ENCODE measurements around the gene PCMT1. TPM values are rescaled to one million over a fixed set of nuclear protein-coding genes. Genes with fewer than 3 reads are reported as not detected.

Gene PCMT1
- total RNA-seq, 1 experiment from 2014 or later: 90.7 TPM

DNA sequence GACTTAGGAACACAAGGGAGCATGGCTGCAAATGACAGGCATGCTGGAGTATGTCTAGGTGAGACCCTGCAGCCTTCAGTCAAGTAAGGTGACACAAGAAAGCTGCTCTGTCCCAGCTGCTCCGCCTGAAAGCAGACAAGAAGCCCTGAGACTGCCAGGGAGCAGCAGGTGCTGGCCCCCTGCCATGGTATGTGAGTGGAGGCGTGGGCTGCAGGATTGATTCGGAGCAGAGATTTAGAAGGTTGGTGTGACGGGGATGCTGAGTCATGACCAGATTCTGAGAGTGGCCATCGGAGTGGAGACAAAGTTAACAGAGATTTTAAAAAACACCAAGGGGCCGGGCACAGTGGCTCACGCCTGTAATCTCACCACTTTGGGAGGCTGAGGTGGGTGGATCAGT lies 96.8 kb downstream of the PCMT1 start:
- no peaks in the 10 kb centered on the region for H3K36me3 Mint-ChIP-seq
- ChIA-PET POLR2A (no interaction called here), CTCF (interaction anchor here (0.7 kb wide), 1 partner anchor 10 kb away, joined by 3 read pairs; no protein-coding TSS in a partner anchor)
- TF ChIP-seq GABPB1 (CRISPR knock-in tag; IDR thresholded peaks at IDR 0.05): no peak
- TF ChIP-seq ESRRA (CRISPR knock-in tag; IDR thresholded peaks at IDR 0.05; ENCODE audit: borderline replicate concordance): no peak
- no peak for TF ChIP-seq ZNF532 (CRISPR knock-in tag; IDR thresholded peaks at IDR 0.05; ENCODE audit: borderline replicate concordance)
- TF ChIP-seq USF1 (CRISPR knock-in tag; IDR thresholded peaks at IDR 0.05): no peak
- no peak for TF ChIP-seq ZBTB43 (CRISPR knock-in tag; IDR thresholded peaks at IDR 0.05)
- no peak for TF ChIP-seq JUN (CRISPR knock-in tag; IDR thresholded peaks at IDR 0.05)
- no peak for TF ChIP-seq OVOL2 (CRISPR knock-in tag; IDR thresholded peaks at IDR 0.05; ENCODE audit: borderline replicate concordance)
- TF ChIP-seq CTCF (IDR thresholded peaks at IDR 0.05): no peak
- no peak for TF ChIP-seq AFF4 (CRISPR knock-in tag; IDR thresholded peaks at IDR 0.05; ENCODE audit: borderline replicate concordance)
- no peak for TF ChIP-seq CREM (CRISPR knock-in tag; IDR thresholded peaks at IDR 0.05)
- TF ChIP-seq ZSCAN18 (CRISPR knock-in tag; IDR thresholded peaks at IDR 0.05): no peak
- TF ChIP-seq IRF1 (CRISPR knock-in tag; IDR thresholded peaks at IDR 0.05): no peak
- TF ChIP-seq, protein P1, sequence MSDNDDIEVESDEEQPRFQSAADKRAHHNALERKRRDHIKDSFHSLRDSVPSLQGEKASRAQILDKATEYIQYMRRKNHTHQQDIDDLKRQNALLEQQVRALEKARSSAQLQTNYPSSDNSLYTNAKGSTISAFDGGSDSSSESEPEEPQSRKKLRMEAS (CRISPR knock-in tag; IDR thresholded peaks at IDR 0.05): no peak
- TF ChIP-seq HMGA2 (CRISPR knock-in tag; IDR thresholded peaks at IDR 0.05): no peak
- TF ChIP-seq ZNF121 (CRISPR knock-in tag; IDR thresholded peaks at IDR 0.05): no peak
- no peak for DNase-seq (ENCODE audit: low spot score)
- no peaks in the 10 kb centered on the region for H3K27me3 Mint-ChIP-seq (ENCODE audit: low read depth)
- ATAC-seq: no peak
- no peaks in the 10 kb centered on the region for H3K9me3 Mint-ChIP-seq
- H3K4me1 Mint-ChIP-seq: no peaks in the 10 kb centered on the region
- H3K27ac Mint-ChIP-seq: no peak overlapping the region
- no peak overlapping the region for H3K4me3 Mint-ChIP-seq

Measured in WTC11 (cell line).